Left ventricle myocardium inferior (tissue), 1 donor: Measurements from ENCODE around the gene HOXA9. TPM values are rescaled to one million over a fixed set of nuclear protein-coding genes. Genes with fewer than 3 reads are reported as not detected.

Experiments used
- DNase-seq: peaks from one replicate; pipeline ENCODE4 v3.0.0-alpha.2; 2020
- H3K27ac ChIP-seq: fragments of 200-600 bp; replicated peaks from 2 replicates; pipeline ENCODE4 v1.8.0; 2021
- H3K27me3 ChIP-seq: fragments of 200-600 bp; 2 replicates; pipeline ENCODE4 v1.8.0; 2021; ENCODE audit warnings: low read depth
- H3K36me3 ChIP-seq: fragments of 200-600 bp; 2 replicates; pipeline ENCODE4 v1.8.0; 2021
- H3K4me1 ChIP-seq: fragments of 200-600 bp; 2 replicates; pipeline ENCODE4 v1.8.0; 2021
- H3K4me3 ChIP-seq: fragments of 200-600 bp; 2 replicates; pipeline ENCODE4 v1.8.0; 2021; ENCODE audit warnings: mild to moderate bottlenecking, moderate library complexity
- H3K9me3 ChIP-seq: fragments of 200-600 bp; replicated peaks from 2 replicates; pipeline ENCODE4 v1.8.0; 2021
- CTCF ChIP-seq: fragments of 200-600 bp; IDR thresholded peaks from 2 replicates; pipeline ENCODE4 v1.8.0; 2021; ENCODE audit warnings: antibody characterized with exemption, mild to moderate bottlenecking, borderline replicate concordance
- intact Hi-C: fragments of 100-400 bp; cut with micrococcal nuclease; formaldehyde crosslinking; loops from one replicate; pipeline ENCODE4 v1.11.0; 2022
- total RNA-seq: library from RNA; stranded (reverse); fragmentation: NEBNext Ultra II Directional; extraction: Animal tissue kit (Norgen Biotek cat#: 25700); gene quantifications from one replicate; pipeline ENCODE4 v1.2.1, GENCODE V29; 2021
- donor health status: DM: no; HTN: yes; CAD: no; lungs with severe emphysema.

The HOXA9 gene
- total RNA-seq, 1 donor from 2014 or later = not detected

- H3K36me3 ChIP-seq = no peaks in the 10 kb centered on the region
- H3K9me3 ChIP-seq = no peaks in the 10 kb centered on the region
- H3K4me3 ChIP-seq = peak overlapping the region; percentile 64
- no peak for TF ChIP-seq CTCF
- H3K4me1 ChIP-seq = peaks cover 55% of the 10 kb centered on the region
- DNase-seq = no peak
- no peak overlapping the region for H3K27ac ChIP-seq
- intact Hi-C loops = no loop called here
- peaks cover 100% of the 10 kb centered on the region for H3K27me3 ChIP-seq
These were observed 21.2 kb downstream of the HOXA9 start for GRCh38 chr7:27143950-27144780.

- Histone ChIP-seq H3K4me3 (peak within 1 kb of the TSS; percentile 64), H3K27ac (peak within 1 kb of the TSS; percentile 47), H3K9me3 (no peaks in the 10 kb centered on the region), H3K4me1 (peaks cover 49% of the 10 kb centered on the region), H3K27me3 (peaks cover 100% of the 10 kb centered on the region), H3K36me3 (no peaks in the 10 kb centered on the region)
- intact Hi-C loops = no loop called here
- peak; percentile 53 for TF ChIP-seq CTCF
- no peak for DNase-seq
These were observed 22.1 kb downstream of the HOXA9 start, which contains the start of gene HOXA5 for GRCh38 chr7:27143023-27143949. Gene HOXA5 (minus strand): TSS chr7:27143681. CDS start chr7:27143607, 74 bp downstream.

- H3K27me3 ChIP-seq = peaks cover 100% of the 10 kb centered on the region
- H3K9me3 ChIP-seq = no peaks in the 10 kb centered on the region
- DNase-seq = no peak
- H3K27ac ChIP-seq = peak overlapping the region; percentile 47
- peak overlapping the region; percentile 64 for H3K4me3 ChIP-seq
- TF ChIP-seq CTCF = no peak
- H3K4me1 ChIP-seq = peaks cover 43% of the 10 kb centered on the region
- no peaks in the 10 kb centered on the region for H3K36me3 ChIP-seq
- intact Hi-C loops = no loop called here
These were observed 22.7 kb downstream of the HOXA9 start for GRCh38 chr7:27142580-27143022.

- no peaks in the 10 kb centered on the region for H3K36me3 ChIP-seq
- H3K4me3 ChIP-seq = peak overlapping the region; percentile 64
- H3K4me1 ChIP-seq = peaks cover 37% of the 10 kb centered on the region
- H3K27me3 ChIP-seq = peaks cover 100% of the 10 kb centered on the region
- no peak overlapping the region for H3K27ac ChIP-seq
- no peak for TF ChIP-seq CTCF
- H3K9me3 ChIP-seq = no peaks in the 10 kb centered on the region
- no peak for DNase-seq
- intact Hi-C loops = no loop called here
These were observed 23.3 kb downstream of the HOXA9 start for GRCh38 chr7:27141923-27142579.
